Stomach smooth muscle (tissue), 2 donors: ENCODE results near the gene VEZT.
A peak's percentile ranks its signal among the peaks of the same experiment; 100 is the strongest.
"Not testable (repeated sequence)": the region's sequence is repeated elsewhere in the genome, so short reads cannot be mapped to it uniquely, and the experiment has no call there.

Experiments
- H3K27ac ChIP-seq: one replicate; pipeline ENCODE4 v1.7.0; 2013; ENCODE audit warnings: mild to moderate bottlenecking, low read length, inconsistent platforms
- H3K27me3 ChIP-seq, 2 donors: one replicate each; pipeline ENCODE4 v1.7.0; 2013; ENCODE audit warnings: low read length in 2 of 2; ENCODE audit not compliant: insufficient read depth in 2 of 2, control insufficient read depth in 1 of 2
- H3K36me3 ChIP-seq, 2 donors: one replicate each; pipeline ENCODE4 v1.7.0; 2013; ENCODE audit warnings: low read length in 2 of 2; ENCODE audit not compliant: control insufficient read depth in 2 of 2, insufficient read depth in 2 of 2
- H3K4me1 ChIP-seq: one replicate; pipeline ENCODE4 v1.7.0; 2013; ENCODE audit warnings: low read length; ENCODE audit not compliant: control insufficient read depth, insufficient read depth
- H3K4me3 ChIP-seq, 2 donors: one replicate each; pipeline ENCODE4 v1.7.0; 2013; ENCODE audit warnings: low read length in 2 of 2
- H3K9ac ChIP-seq, 2 donors: one replicate each; pipeline ENCODE4 v1.7.0; 2013; ENCODE audit warnings: low read length in 2 of 2, mild to moderate bottlenecking in 1 of 2
- H3K9me3 ChIP-seq, 2 donors: one replicate each; pipeline ENCODE4 v1.7.0; 2013; ENCODE audit warnings: low read length in 2 of 2; ENCODE audit not compliant: control insufficient read depth in 2 of 2
- donor health status: healthy.
- donor health status: Pancreatic carcinoma.

VEZT gene

GRCh38 chr12:95318071-95318545 is 100.5 kb downstream of the VEZT start:
- no peak overlapping the region for H3K9ac ChIP-seq
- H3K4me1 ChIP-seq, result no peaks in the 10 kb centered on the region
- no peak overlapping the region for H3K27ac ChIP-seq
- H3K36me3 ChIP-seq, result no peaks in the 10 kb centered on the region
- H3K27me3 ChIP-seq, result no peaks in the 10 kb centered on the region
- no peaks in the 10 kb centered on the region for H3K9me3 ChIP-seq
- H3K4me3 ChIP-seq, result no peak overlapping the region

DNA sequence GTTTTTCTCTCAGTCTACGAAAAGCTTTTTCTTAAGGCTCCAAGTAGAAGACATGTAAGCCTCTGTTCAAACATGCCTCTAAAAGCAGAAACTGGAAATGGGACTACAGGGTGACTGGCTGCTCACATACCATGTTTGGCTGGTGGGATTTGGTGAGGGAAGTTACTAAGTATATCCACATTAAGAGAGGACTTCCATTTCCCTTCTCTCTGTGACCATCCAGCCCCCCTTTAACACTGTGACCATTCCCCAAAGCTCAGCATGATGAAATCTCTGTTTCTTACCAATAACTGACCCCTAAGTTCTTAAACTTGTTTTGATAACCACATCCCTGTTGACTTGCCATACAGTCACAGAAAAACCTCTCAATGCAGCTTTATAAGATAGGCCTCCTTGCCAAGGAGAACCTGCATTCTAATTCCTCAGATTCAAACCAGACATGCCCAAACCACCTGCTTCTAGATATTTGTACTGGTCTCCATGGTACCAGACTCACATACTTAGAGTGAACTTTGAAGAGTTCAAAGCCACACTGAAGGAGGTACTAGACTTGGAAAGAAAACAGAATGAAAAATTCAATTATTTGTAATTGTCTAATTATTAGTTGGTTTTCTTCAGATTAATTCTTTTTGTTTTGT is 102.2 kb downstream of the VEZT start:
- Histone ChIP-seq H3K9ac (no peak overlapping the region), H3K4me3 (no peak overlapping the region), H3K9me3 (no peaks in the 10 kb centered on the region), H3K36me3 (no peaks in the 10 kb centered on the region), H3K4me1 (no peaks in the 10 kb centered on the region), H3K27me3 (no peaks in the 10 kb centered on the region), H3K27ac (no peak overlapping the region)

- Histone ChIP-seq H3K9ac (no peak overlapping the region), H3K4me1 (no peaks in the 10 kb centered on the region), H3K27me3 (no peaks in the 10 kb centered on the region), H3K4me3 (no peak overlapping the region), H3K36me3 (no peaks in the 10 kb centered on the region), H3K27ac (no peak overlapping the region), H3K9me3 (no peaks in the 10 kb centered on the region)
Observed at GRCh38 chr12:95321516-95322246, 104.1 kb downstream of the VEZT start.

- Histone ChIP-seq H3K36me3 (no peaks in the 10 kb centered on the region), H3K9me3 (no peaks in the 10 kb centered on the region), H3K27me3 (no peaks in the 10 kb centered on the region), H3K4me3 (no peak overlapping the region), H3K9ac (no peak overlapping the region), H3K4me1 (no peaks in the 10 kb centered on the region), H3K27ac (no peak overlapping the region)
Observed at GRCh38 chr12:95322326-95322725, 104.7 kb downstream of the VEZT start.

GRCh38 chr12:95323212-95323611 is 105.6 kb downstream of the VEZT start:
- H3K27me3 ChIP-seq, result no peaks in the 10 kb centered on the region
- no peaks in the 10 kb centered on the region for H3K9me3 ChIP-seq
- no peak overlapping the region for H3K27ac ChIP-seq
- H3K4me1 ChIP-seq, result no peaks in the 10 kb centered on the region
- no peaks in the 10 kb centered on the region for H3K36me3 ChIP-seq
- no peak overlapping the region for H3K4me3 ChIP-seq
- no peak overlapping the region for H3K9ac ChIP-seq

DNA sequence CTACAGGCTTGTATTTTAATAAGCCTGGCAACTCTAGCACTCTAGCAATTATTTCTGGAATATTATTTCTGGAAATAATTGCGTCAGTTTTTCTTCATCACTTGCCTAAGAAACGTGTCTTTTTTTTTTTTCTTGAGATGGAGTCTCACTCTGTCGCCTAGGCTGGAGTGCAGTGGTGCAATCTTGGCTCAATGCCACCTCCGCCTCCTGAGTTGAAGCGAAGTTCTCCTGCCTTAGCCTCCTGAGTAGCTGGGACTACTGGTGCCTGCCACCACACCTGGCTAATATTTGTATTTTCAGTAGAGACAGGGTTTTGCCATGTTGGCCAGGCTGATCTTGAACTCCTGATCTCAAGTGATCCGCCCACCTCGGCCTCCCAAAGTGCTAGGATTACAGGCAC is 106.6 kb downstream of the VEZT start:
- not testable (repeated sequence) for H3K36me3 ChIP-seq, H3K9ac ChIP-seq, H3K27me3 ChIP-seq, H3K9me3 ChIP-seq, H3K27ac ChIP-seq, H3K4me3 ChIP-seq, H3K4me1 ChIP-seq

DNA sequence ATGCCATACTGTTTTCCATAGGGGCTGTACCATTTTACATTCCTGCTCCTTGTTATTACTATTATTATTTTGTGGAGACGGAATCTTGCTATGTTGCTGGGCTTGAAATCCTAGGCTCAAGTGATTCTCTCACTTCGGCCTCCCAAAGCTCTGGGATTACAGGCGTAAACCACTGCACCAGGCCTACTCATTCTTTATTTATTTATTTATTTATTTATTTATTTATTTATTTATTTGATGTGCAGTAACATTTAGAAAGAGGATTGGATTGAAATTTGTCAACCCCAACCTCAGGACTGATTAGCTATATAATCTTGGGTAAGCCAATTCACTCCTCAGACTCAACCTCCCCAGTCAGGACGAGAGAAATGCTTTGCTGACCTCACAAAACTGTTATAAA is 107.9 kb downstream of the VEZT start:
- Histone ChIP-seq H3K4me1 (no peaks in the 10 kb centered on the region), H3K36me3 (no peaks in the 10 kb centered on the region), H3K27me3 (no peaks in the 10 kb centered on the region), H3K9me3 (no peaks in the 10 kb centered on the region), H3K27ac (no peak overlapping the region), H3K4me3 (no peak overlapping the region), H3K9ac (no peak overlapping the region)

- no peak overlapping the region for H3K9ac ChIP-seq
- no peaks in the 10 kb centered on the region for H3K27me3 ChIP-seq
- no peaks in the 10 kb centered on the region for H3K9me3 ChIP-seq
- H3K4me3 ChIP-seq, result no peak overlapping the region
- no peaks in the 10 kb centered on the region for H3K36me3 ChIP-seq
- H3K27ac ChIP-seq, result no peak overlapping the region
- no peaks in the 10 kb centered on the region for H3K4me1 ChIP-seq
Observed at GRCh38 chr12:95326445-95326844, 108.8 kb downstream of the VEZT start.

- Histone ChIP-seq H3K27ac (no peak overlapping the region), H3K36me3 (no peaks in the 10 kb centered on the region), H3K4me1 (no peaks in the 10 kb centered on the region), H3K9ac (no peak overlapping the region), H3K27me3 (no peaks in the 10 kb centered on the region), H3K9me3 (no peaks in the 10 kb centered on the region), H3K4me3 (no peak overlapping the region)
Observed at GRCh38 chr12:95326855-95327254, 109.2 kb downstream of the VEZT start.

DNA sequence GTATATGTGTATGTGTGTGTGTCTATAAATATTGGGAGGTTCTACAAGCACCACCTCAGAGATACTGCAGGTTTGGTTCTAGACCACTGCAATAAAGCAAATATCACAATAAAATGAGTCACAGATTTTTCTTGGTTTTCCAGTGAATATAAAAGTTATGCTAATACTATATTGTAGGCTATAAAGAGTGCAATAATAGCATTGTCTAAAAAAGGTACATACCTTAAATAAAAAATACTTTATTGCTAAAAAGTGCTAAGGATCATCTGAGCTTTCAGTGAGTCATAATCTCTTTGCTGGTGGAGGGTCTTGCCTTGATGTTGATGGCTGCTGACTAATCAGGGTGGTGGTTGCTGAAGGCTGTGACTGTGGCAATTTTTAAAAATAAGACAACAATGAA is 111.1 kb downstream of the VEZT start:
- no peaks in the 10 kb centered on the region for H3K9me3 ChIP-seq
- H3K36me3 ChIP-seq, result no peaks in the 10 kb centered on the region
- no peaks in the 10 kb centered on the region for H3K27me3 ChIP-seq
- H3K4me1 ChIP-seq, result no peaks in the 10 kb centered on the region
- no peak overlapping the region for H3K27ac ChIP-seq
- H3K9ac ChIP-seq, result no peak overlapping the region
- H3K4me3 ChIP-seq, result no peak overlapping the region

GRCh38 chr12:95335948-95336347 is 118.3 kb downstream of the VEZT start:
- Histone ChIP-seq H3K9me3 (peaks cover 0 to 5% of the 10 kb centered on the region in 2 donors), H3K4me1 (peaks cover 19% of the 10 kb centered on the region), H3K27me3 (no peaks in the 10 kb centered on the region), H3K4me3 (peak overlapping the region; percentile 29 to 58), H3K9ac (peak overlapping the region; percentile 49 to 68), H3K36me3 (no peaks in the 10 kb centered on the region), H3K27ac (peak overlapping the region; percentile 93)
